Adipocyte (in vitro differentiated cells): ENCODE data around the gene FKBP1A.

Source experiments
- DNase-seq: peaks from one replicate; pipeline ENCODE4 v3.0.0-alpha.2; 2015; ENCODE audit warnings: low read depth
- H3K27me3 ChIP-seq: replicated peaks from 2 replicates; pipeline ENCODE4 v1.7.0; 2013; ENCODE audit warnings: mild to moderate bottlenecking, low read length, moderate library complexity; ENCODE audit not compliant: control insufficient read depth, insufficient read depth
- H3K36me3 ChIP-seq: 2 replicates; pipeline ENCODE4 v1.7.0; 2013; ENCODE audit warnings: low read length, mild to moderate bottlenecking, moderate library complexity; ENCODE audit not compliant: control insufficient read depth, insufficient read depth, severe bottlenecking
- H3K4me1 ChIP-seq: 2 replicates; pipeline ENCODE4 v1.7.0; 2013; ENCODE audit warnings: mild to moderate bottlenecking, low read length, moderate library complexity; ENCODE audit not compliant: control insufficient read depth, insufficient read depth
- H3K4me3 ChIP-seq: 2 replicates; pipeline ENCODE4 v1.7.0; 2013; ENCODE audit warnings: mild to moderate bottlenecking, low read length, moderate library complexity
- H3K9ac ChIP-seq: 2 replicates; pipeline ENCODE4 v1.7.0; 2013; ENCODE audit warnings: mild to moderate bottlenecking, low read length, moderate library complexity
- H3K9me3 ChIP-seq: 2 replicates; pipeline ENCODE4 v1.7.0; 2013; ENCODE audit warnings: mild to moderate bottlenecking, low read length, moderate library complexity; ENCODE audit not compliant: control insufficient read depth

FKBP1A gene

GRCh38 chr20:1394686-1395085, 1.8 kb upstream of the FKBP1A start:
- H3K9me3 ChIP-seq, result no peaks in the 10 kb centered on the region
- H3K27me3 ChIP-seq, result peaks cover 11% of the 10 kb centered on the region
- no peak for DNase-seq
- H3K4me1 ChIP-seq, result peaks cover 33% of the 10 kb centered on the region
- H3K9ac ChIP-seq, result no peak overlapping the region
- H3K4me3 ChIP-seq, result no peak overlapping the region
- no peaks in the 10 kb centered on the region for H3K36me3 ChIP-seq

- H3K4me1 ChIP-seq, result peaks cover 44% of the 10 kb centered on the region
- H3K9ac ChIP-seq, result peak overlapping the region; percentile 94
- H3K4me3 ChIP-seq, result peak overlapping the region; percentile 98
- no peaks in the 10 kb centered on the region for H3K9me3 ChIP-seq
- no peak for DNase-seq
- no peaks in the 10 kb centered on the region for H3K36me3 ChIP-seq
- peaks cover 11% of the 10 kb centered on the region for H3K27me3 ChIP-seq
Observed at GRCh38 chr20:1393507-1393882, 641 bp upstream of the FKBP1A start.

- no peaks in the 10 kb centered on the region for H3K9me3 ChIP-seq
- no peaks in the 10 kb centered on the region for H3K36me3 ChIP-seq
- peaks cover 49% of the 10 kb centered on the region for H3K4me1 ChIP-seq
Observed at GRCh38 chr20:1392443-1392692, 486 bp downstream of the FKBP1A start.

GRCh38 chr20:1391640-1392442, 1.0 kb downstream of the FKBP1A start:
- peak overlapping the region; percentile 94 for H3K9ac ChIP-seq
- no peaks in the 10 kb centered on the region for H3K36me3 ChIP-seq
- H3K4me1 ChIP-seq, result peaks cover 49% of the 10 kb centered on the region
- peaks cover 11% of the 10 kb centered on the region for H3K27me3 ChIP-seq
- peak overlapping the region; percentile 98 for H3K4me3 ChIP-seq
- H3K9me3 ChIP-seq, result no peaks in the 10 kb centered on the region
- peak; percentile 50 for DNase-seq

More at GRCh38 chr20:1392443-1392692, 486 bp downstream of the FKBP1A start:
- Histone ChIP-seq H3K4me3 (peak overlapping the region; percentile 98), H3K27me3 (peaks cover 11% of the 10 kb centered on the region), H3K9ac (peak overlapping the region; percentile 94)
- DNase-seq, result peak; percentile 46

GRCh38 chr20:1390581-1391403, 2.1 kb downstream of the FKBP1A start:
- no peaks in the 10 kb centered on the region for H3K9me3 ChIP-seq
- DNase-seq, result no peak
- H3K36me3 ChIP-seq, result peaks cover 8% of the 10 kb centered on the region
- H3K9ac ChIP-seq, result peak overlapping the region; percentile 94
- H3K27me3 ChIP-seq, result peaks cover 10% of the 10 kb centered on the region
- peaks cover 49% of the 10 kb centered on the region for H3K4me1 ChIP-seq
- H3K4me3 ChIP-seq, result peak overlapping the region; percentile 98

- Histone ChIP-seq H3K4me1 (peaks cover 49% of the 10 kb centered on the region), H3K9me3 (no peaks in the 10 kb centered on the region), H3K9ac (peak overlapping the region; percentile 94), H3K36me3 (peaks cover 8% of the 10 kb centered on the region), H3K27me3 (peaks cover 4% of the 10 kb centered on the region), H3K4me3 (peak overlapping the region; percentile 98)
- no peak for DNase-seq
Observed at GRCh38 chr20:1389703-1390580, 2.9 kb downstream of the FKBP1A start.

- Histone ChIP-seq H3K4me1 (peaks cover 59% of the 10 kb centered on the region), H3K27me3 (no peaks in the 10 kb centered on the region), H3K9ac (peak overlapping the region; percentile 16), H3K36me3 (peaks cover 8% of the 10 kb centered on the region), H3K9me3 (no peaks in the 10 kb centered on the region), H3K4me3 (peak overlapping the region; percentile 43)
- no peak for DNase-seq
Observed at GRCh38 chr20:1388741-1389483, 3.9 kb downstream of the FKBP1A start.

- H3K9ac ChIP-seq, result no peak overlapping the region
- H3K9me3 ChIP-seq, result no peaks in the 10 kb centered on the region
- H3K4me1 ChIP-seq, result peaks cover 61% of the 10 kb centered on the region
- no peak overlapping the region for H3K4me3 ChIP-seq
- no peaks in the 10 kb centered on the region for H3K27me3 ChIP-seq
- no peak for DNase-seq
- H3K36me3 ChIP-seq, result peaks cover 8% of the 10 kb centered on the region
Observed at GRCh38 chr20:1388253-1388652, 4.6 kb downstream of the FKBP1A start.

- Histone ChIP-seq H3K4me1 (peaks cover 74% of the 10 kb centered on the region), H3K4me3 (no peak overlapping the region), H3K36me3 (peaks cover 13% of the 10 kb centered on the region), H3K9me3 (no peaks in the 10 kb centered on the region), H3K27me3 (no peaks in the 10 kb centered on the region), H3K9ac (no peak overlapping the region)
- no peak for DNase-seq
Observed at GRCh38 chr20:1386323-1386722, 6.5 kb downstream of the FKBP1A start.

GRCh38 chr20:1383623-1384404, 9.0 kb downstream of the FKBP1A start:
- Histone ChIP-seq H3K4me3 (no peak overlapping the region), H3K36me3 (peaks cover 13% of the 10 kb centered on the region), H3K9ac (no peak overlapping the region), H3K27me3 (no peaks in the 10 kb centered on the region), H3K9me3 (no peaks in the 10 kb centered on the region), H3K4me1 (peaks cover 55% of the 10 kb centered on the region)
- DNase-seq, result no peak
